K562 (cell line): ENCODE data around the gene CLEC4D. TPM values are rescaled to one million over a fixed set of nuclear protein-coding genes. Genes with fewer than 3 reads are reported as not detected.

Experiments used
- ATAC-seq: fragments of 200-7000 bp; cut with Tn5 transposase; 3 replicates; pipeline ENCODE4 v1.9.1; 2020; ENCODE audit warnings: moderate library complexity
- BruUV-seq: library from RNA; stranded (reverse); fragments of 400-500 nt; replicated peaks from 2 replicates; lab custom pipeline; 2021; lab: Mats Ljungman, UMichigan
- CTCF ChIA-PET: fragments of 300-600 bp; formaldehyde crosslinking; extraction: SDS; loops from one replicate; lab custom pipeline; 2021; ENCODE audit warnings: low intra/inter-chr PET ratio; lab: Yijun Ruan, JAX
- POLR2A ChIA-PET: fragments of 300-600, 350-650 bp; sonication (Branson Sonifier 250); formaldehyde crosslinking; extraction: SDS; loops from one replicate; lab custom pipeline; 2021; ENCODE audit warnings: antibody characterized with exemption, inconsistent platforms; lab: Yijun Ruan, JAX
- DNase-seq, 4 experiments: peaks; one replicate each; pipeline versions ENCODE4 v3.0.0 to v3.0.0-alpha.2; 2011 to 2018; ENCODE audit warnings: low spot score in 3 of 4, mixed read lengths in 3 of 4; ENCODE audit errors: extremely low read depth in 1 of 4
- FAIRE-seq: peaks from 2 replicates; lab custom pipeline; 2011; peaks lifted over from hg19 to GRCh38; lab: Jason Lieb, UNC
- H2AFZ ChIP-seq: 2 replicates; pipeline ENCODE4 v1.6.0; 2011; ENCODE audit warnings: low read depth, low read length, control low read depth, inconsistent platforms
- H3K27ac ChIP-seq: fragments of 200-600 bp; 3 replicates; pipeline ENCODE4 v1.8.0; 2011; ENCODE audit warnings: low read depth, mild to moderate bottlenecking, control low read depth, inconsistent platforms, low read length, moderate library complexity, mixed read lengths; ENCODE audit errors: extremely low read depth
- H3K27me3 ChIP-seq, 2 experiments: fragments of 300-600 bp in 1 of 2; 2 replicates in 1 of 2; 3 replicates in 1 of 2; pipeline versions ENCODE4 v1.6.0 to v1.8.0; 2011; ENCODE audit warnings: inconsistent platforms in 2 of 2, low read length in 2 of 2, mild to moderate bottlenecking in 1 of 2, mixed read lengths in 1 of 2, moderate library complexity in 1 of 2; ENCODE audit not compliant: control insufficient read depth in 2 of 2, insufficient read depth in 2 of 2
- H3K36me3 ChIP-seq: fragments of 300-600 bp; 3 replicates; pipeline ENCODE4 v1.8.0; 2011; ENCODE audit warnings: mild to moderate bottlenecking, low read length, inconsistent platforms; ENCODE audit not compliant: control insufficient read depth, insufficient read depth
- H3K4me1 ChIP-seq, 2 experiments: fragments of 200-600 bp in 1 of 2; replicated peaks in 1 of 2; 2 replicates in 1 of 2; 3 replicates in 1 of 2; pipeline versions ENCODE4 v1.5.1 to v1.8.0; 2011; ENCODE audit warnings: inconsistent platforms in 2 of 2, low read length in 2 of 2, mild to moderate bottlenecking in 1 of 2, mixed read lengths in 1 of 2, moderate library complexity in 1 of 2; ENCODE audit not compliant: control insufficient read depth in 2 of 2, insufficient read depth in 2 of 2
- H3K4me2 ChIP-seq: 2 replicates; pipeline ENCODE4 v1.6.1; 2011; ENCODE audit warnings: low read length, control low read depth, inconsistent platforms, mixed read lengths; ENCODE audit not compliant: insufficient read depth
- H3K4me3 ChIP-seq: fragments of 200-600 bp; sonication (generic), shearing (Covaris generic); 2 replicates; pipeline ENCODE4 v1.5.1; 2016; ENCODE audit warnings: control low read depth, inconsistent platforms
- H3K79me2 ChIP-seq: fragments of 200-600 bp; 3 replicates; pipeline ENCODE4 v1.8.0; 2011; ENCODE audit warnings: low read length, inconsistent platforms; ENCODE audit not compliant: control insufficient read depth, insufficient read depth
- H3K9ac ChIP-seq, 2 experiments: 2 replicates each; pipeline versions ENCODE4 v1.6.0 to v1.6.1; 2011; ENCODE audit warnings: low read depth in 2 of 2, low read length in 2 of 2, control low read depth in 1 of 2, inconsistent platforms in 1 of 2, mild to moderate bottlenecking in 1 of 2, mixed read lengths in 1 of 2; ENCODE audit not compliant: insufficient read depth in 1 of 2
- H3K9me1 ChIP-seq: one replicate; pipeline ENCODE4 v1.6.0; 2011; ENCODE audit warnings: inconsistent platforms, mild to moderate bottlenecking, low read length, moderate library complexity; ENCODE audit not compliant: control insufficient read depth, insufficient read depth
- H3K9me3 ChIP-seq: replicated peaks from 2 replicates; pipeline ENCODE4 v1.5.1; 2011; ENCODE audit warnings: low read depth, low read length, inconsistent platforms; ENCODE audit not compliant: control insufficient read depth, insufficient read depth
- H4K20me1 ChIP-seq: replicated peaks from 2 replicates; pipeline ENCODE4 v1.6.1; 2011; ENCODE audit warnings: low read length, inconsistent platforms, mixed read lengths; ENCODE audit not compliant: control insufficient read depth, insufficient read depth
- CTBP1 ChIP-seq: fragments of 450-650 bp; IDR thresholded peaks from 2 replicates; pipeline ENCODE4 v1.6.1; 2016; ENCODE audit warnings: borderline replicate concordance
- DMBX1 ChIP-seq: fragments of 250-450 bp; sonication (Bioruptor Pico); IDR thresholded peaks from 2 replicates; pipeline ENCODE4 v1.8.0; 2022; ENCODE audit warnings: inconsistent platforms, mild to moderate bottlenecking, moderate library complexity, borderline replicate concordance
- KDM1A ChIP-seq, 2 experiments: fragments of 450-650 bp; IDR thresholded peaks; 2 replicates each; pipeline ENCODE4 v1.6.1; 2016; ENCODE audit warnings: mild to moderate bottlenecking in 2 of 2
- KHSRP ChIP-seq: fragments of 450-650 bp; IDR thresholded peaks from 2 replicates; pipeline ENCODE4 v1.6.1; 2017
- LEF1 ChIP-seq: fragments of 450-650 bp; IDR thresholded peaks from 2 replicates; pipeline ENCODE4 v1.6.1; 2016; ENCODE audit warnings: mild to moderate bottlenecking
- MAFG ChIP-seq: fragments of 450-650 bp; conservative IDR thresholded peaks from 2 replicates; pipeline ENCODE4 v1.6.1; 2016; ENCODE audit warnings: missing genetic modification characterization, missing compliant biosample characterization
- MIER1 ChIP-seq: fragments of 450-650 bp; IDR thresholded peaks from 2 replicates; pipeline ENCODE4 v1.6.1; 2016; ENCODE audit warnings: antibody characterized with exemption, mild to moderate bottlenecking, low read depth
- MTA2 ChIP-seq: fragments of 450-650 bp; IDR thresholded peaks from 2 replicates; pipeline ENCODE4 v1.6.1; 2016; ENCODE audit warnings: low read depth
- RBFOX2 ChIP-seq: fragments of 200-400 bp; formaldehyde crosslinking; IDR thresholded peaks from 2 replicates; pipeline ENCODE4 v1.6.1; 2017; ENCODE audit warnings: low read depth, mild to moderate bottlenecking, low read length, moderate library complexity
- TFE3 ChIP-seq: fragments of 450-650 bp; formaldehyde crosslinking; IDR thresholded peaks from 2 replicates; pipeline ENCODE4 v1.4.0; 2020; ENCODE audit warnings: mild to moderate bottlenecking, mixed read lengths
- USF1 ChIP-seq: sonication (generic); formaldehyde crosslinking; IDR thresholded peaks from 2 replicates; pipeline ENCODE4 v1.9.0; 2022; ENCODE audit warnings: mild to moderate bottlenecking, missing genetic modification reagents
- ZNF354B ChIP-seq: fragments of 250-450 bp; sonication (Bioruptor Pico); IDR thresholded peaks from 2 replicates; pipeline ENCODE4 v1.4.0; 2020
- ZNF764 ChIP-seq: fragments of 250-450 bp; sonication (Bioruptor Pico); IDR thresholded peaks from 2 replicates; pipeline ENCODE4 v1.4.0; 2020; ENCODE audit warnings: low read depth, mild to moderate bottlenecking, moderate library complexity
- in situ Hi-C: fragments of 300-500 bp; cut with MboI; formaldehyde crosslinking; loops from 4 replicates; pipeline ENCODE4 v1.15.0; 2018; ENCODE audit warnings: inconsistent platforms, mixed read lengths
- intact Hi-C: fragments of 100-400 bp; cut with micrococcal nuclease; formaldehyde crosslinking; loops from 2 replicates; pipeline ENCODE4 v1.14.2; 2022
- polyA plus RNA-seq, 8 experiments: library from polyadenylated mRNA; depleted of rRNA in 4 of 8; stranded (reverse) in 5 of 8; unstranded in 3 of 8; fragments of >200 nt; fragmentation: Nextera tagmentation in 2 of 8; fragmentation: Illumina TruSeq in 1 of 8; extraction: Ambion mirVana in 2 of 8; extraction: Trizol in 1 of 8; gene quantifications; 2 replicates each; pipeline versions ENCODE4 v1.2.1 to v1.2.3, GENCODE V29; 2011 to 2014; ENCODE audit warnings: inconsistent platforms in 1 of 8, missing spikeins in 1 of 8
- total RNA-seq, 7 experiments: library from RNA; depleted of rRNA in 6 of 7; stranded (reverse); fragments of >200 nt in 6 of 7; fragmentation: Illumina TruSeq in 2 of 7; extraction: Trizol in 2 of 7; gene quantifications; 2 replicates each; pipeline versions ENCODE4 v1.2.1 to v1.2.3, GENCODE V29; 2011 to 2021; ENCODE audit warnings: low replicate concordance in 1 of 7
- TF ChIP-seq, protein P1 (sequence below): fragments of 450-650 bp; IDR thresholded peaks from 2 replicates; pipeline ENCODE4 v1.6.1; 2016
- TF ChIP-seq, protein P2 (sequence below): fragments of 250-450 bp; sonication (Bioruptor Pico); IDR thresholded peaks from 2 replicates; pipeline ENCODE4 v1.8.0; 2022; ENCODE audit warnings: inconsistent platforms
- TF ChIP-seq, protein P3 (sequence below): fragments of 250-450 bp; sonication (Bioruptor Pico); IDR thresholded peaks from 2 replicates; pipeline ENCODE4 v1.5.0; 2020; ENCODE audit warnings: mild to moderate bottlenecking

Gene CLEC4D
- total and polyA plus RNA-seq, 9 of the 15 experiments (the other 6 are each of a cell fraction or from before 2014, with no cell fraction given): not detected

DNA sequence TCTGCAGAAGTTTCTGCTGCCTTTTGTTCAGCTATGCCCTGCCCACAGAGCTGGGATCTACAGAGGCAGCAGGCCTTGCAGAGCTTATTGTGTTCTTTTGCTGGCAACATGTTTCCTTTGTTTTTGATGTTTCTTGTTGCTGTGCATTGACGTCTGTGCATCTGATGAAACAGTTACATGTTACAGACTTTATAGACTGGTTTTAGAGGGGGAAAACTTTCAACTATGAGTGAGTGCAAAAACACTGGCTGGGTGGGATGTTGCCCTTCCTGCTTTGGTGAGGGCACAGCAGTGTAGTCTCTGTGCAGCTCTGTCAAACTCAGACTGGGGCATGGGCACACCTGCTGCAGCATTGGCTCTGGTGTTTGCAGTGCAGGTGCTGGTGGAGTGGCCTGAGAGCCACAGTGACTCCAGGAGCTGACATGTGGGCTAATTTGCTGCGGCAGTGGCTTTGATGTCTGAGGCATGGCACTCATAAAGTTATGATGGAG lies 30.7 kb upstream of the CLEC4D start (continued):
- no peak for TF ChIP-seq KHSRP
- TF ChIP-seq, protein P1, sequence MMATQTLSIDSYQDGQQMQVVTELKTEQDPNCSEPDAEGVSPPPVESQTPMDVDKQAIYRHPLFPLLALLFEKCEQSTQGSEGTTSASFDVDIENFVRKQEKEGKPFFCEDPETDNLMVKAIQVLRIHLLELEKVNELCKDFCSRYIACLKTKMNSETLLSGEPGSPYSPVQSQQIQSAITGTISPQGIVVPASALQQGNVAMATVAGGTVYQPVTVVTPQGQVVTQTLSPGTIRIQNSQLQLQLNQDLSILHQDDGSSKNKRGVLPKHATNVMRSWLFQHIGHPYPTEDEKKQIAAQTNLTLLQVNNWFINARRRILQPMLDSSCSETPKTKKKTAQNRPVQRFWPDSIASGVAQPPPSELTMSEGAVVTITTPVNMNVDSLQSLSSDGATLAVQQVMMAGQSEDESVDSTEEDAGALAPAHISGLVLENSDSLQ: no peak
- TF ChIP-seq LEF1: no peak
- TF ChIP-seq ZNF764 (CRISPR knock-in tag): no peak

- POLR2A ChIA-PET: no interaction called here
- FAIRE-seq: no peak
- Histone ChIP-seq H3K36me3 (no peaks in the 10 kb centered on the region), H3K4me1 (no peaks in the 10 kb centered on the region), H3K4me2 (no peak overlapping the region)
- no peak for TF ChIP-seq USF1 (CRISPR knock-in tag)
- no peak for TF ChIP-seq MIER1
- no peak for TF ChIP-seq RBFOX2
- no peak for TF ChIP-seq MTA2
- TF ChIP-seq CTBP1: no peak
- TF ChIP-seq, protein P2, sequence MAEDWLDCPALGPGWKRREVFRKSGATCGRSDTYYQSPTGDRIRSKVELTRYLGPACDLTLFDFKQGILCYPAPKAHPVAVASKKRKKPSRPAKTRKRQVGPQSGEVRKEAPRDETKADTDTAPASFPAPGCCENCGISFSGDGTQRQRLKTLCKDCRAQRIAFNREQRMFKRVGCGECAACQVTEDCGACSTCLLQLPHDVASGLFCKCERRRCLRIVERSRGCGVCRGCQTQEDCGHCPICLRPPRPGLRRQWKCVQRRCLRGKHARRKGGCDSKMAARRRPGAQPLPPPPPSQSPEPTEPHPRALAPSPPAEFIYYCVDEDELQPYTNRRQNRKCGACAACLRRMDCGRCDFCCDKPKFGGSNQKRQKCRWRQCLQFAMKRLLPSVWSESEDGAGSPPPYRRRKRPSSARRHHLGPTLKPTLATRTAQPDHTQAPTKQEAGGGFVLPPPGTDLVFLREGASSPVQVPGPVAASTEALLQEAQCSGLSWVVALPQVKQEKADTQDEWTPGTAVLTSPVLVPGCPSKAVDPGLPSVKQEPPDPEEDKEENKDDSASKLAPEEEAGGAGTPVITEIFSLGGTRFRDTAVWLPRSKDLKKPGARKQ (CRISPR knock-in tag): no peak
- no peak for TF ChIP-seq MAFG (tag)
- no peak for TF ChIP-seq ZNF354B
- TF ChIP-seq DMBX1 (CRISPR knock-in tag): no peak
- no peak for TF ChIP-seq TFE3 (CRISPR knock-in tag)
- no peak for TF ChIP-seq KDM1A (IDR thresholded peaks at IDR 0.05)
- TF ChIP-seq, protein P3, sequence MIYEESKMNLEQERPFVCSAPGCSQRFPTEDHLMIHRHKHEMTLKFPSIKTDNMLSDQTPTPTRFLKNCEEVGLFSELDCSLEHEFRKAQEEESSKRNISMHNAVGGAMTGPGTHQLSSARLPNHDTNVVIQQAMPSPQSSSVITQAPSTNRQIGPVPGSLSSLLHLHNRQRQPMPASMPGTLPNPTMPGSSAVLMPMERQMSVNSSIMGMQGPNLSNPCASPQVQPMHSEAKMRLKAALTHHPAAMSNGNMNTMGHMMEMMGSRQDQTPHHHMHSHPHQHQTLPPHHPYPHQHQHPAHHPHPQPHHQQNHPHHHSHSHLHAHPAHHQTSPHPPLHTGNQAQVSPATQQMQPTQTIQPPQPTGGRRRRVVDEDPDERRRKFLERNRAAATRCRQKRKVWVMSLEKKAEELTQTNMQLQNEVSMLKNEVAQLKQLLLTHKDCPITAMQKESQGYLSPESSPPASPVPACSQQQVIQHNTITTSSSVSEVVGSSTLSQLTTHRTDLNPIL (CRISPR knock-in tag): no peak
- TF ChIP-seq, all 486 proteins: peak for 0
- BruUV-seq: no TSS peak
- in situ Hi-C loops (no loop called here), intact Hi-C loops (no loop called here)
- ATAC-seq (no peak), DNase-seq (no peak)
- H4K20me1 ChIP-seq: no peaks in the 10 kb centered on the region
- no peak overlapping the region for H3K27ac ChIP-seq
- no peaks in the 10 kb centered on the region for H3K9me1 ChIP-seq
- H3K9me3 ChIP-seq: no peaks in the 10 kb centered on the region
- H3K9ac ChIP-seq: no peak overlapping the region; a peak in 1 of 4 replicates
- no peak overlapping the region for H2AFZ ChIP-seq
- CTCF ChIA-PET: no interaction called here
- no peaks in the 10 kb centered on the region; a peak in 1 of 5 replicates for H3K27me3 ChIP-seq
- H3K4me3 ChIP-seq: no peak overlapping the region
- no peaks in the 10 kb centered on the region for H3K79me2 ChIP-seq
Measured at GRCh38 chr12:8483079-8483478, 30.2 kb upstream of the CLEC4D start.
